CD4-positive, alpha-beta T cell treated with Interleukin-6 at 100 ng/mL for 8 hours (primary cell): Measurements from ENCODE around the gene ESYT2.

Experiments used
- DNase-seq: peaks from one replicate; pipeline ENCODE4 v3.0.0-alpha.2; 2020; ENCODE audit warnings: mixed read lengths, low spot score

ESYT2 gene

DNA sequence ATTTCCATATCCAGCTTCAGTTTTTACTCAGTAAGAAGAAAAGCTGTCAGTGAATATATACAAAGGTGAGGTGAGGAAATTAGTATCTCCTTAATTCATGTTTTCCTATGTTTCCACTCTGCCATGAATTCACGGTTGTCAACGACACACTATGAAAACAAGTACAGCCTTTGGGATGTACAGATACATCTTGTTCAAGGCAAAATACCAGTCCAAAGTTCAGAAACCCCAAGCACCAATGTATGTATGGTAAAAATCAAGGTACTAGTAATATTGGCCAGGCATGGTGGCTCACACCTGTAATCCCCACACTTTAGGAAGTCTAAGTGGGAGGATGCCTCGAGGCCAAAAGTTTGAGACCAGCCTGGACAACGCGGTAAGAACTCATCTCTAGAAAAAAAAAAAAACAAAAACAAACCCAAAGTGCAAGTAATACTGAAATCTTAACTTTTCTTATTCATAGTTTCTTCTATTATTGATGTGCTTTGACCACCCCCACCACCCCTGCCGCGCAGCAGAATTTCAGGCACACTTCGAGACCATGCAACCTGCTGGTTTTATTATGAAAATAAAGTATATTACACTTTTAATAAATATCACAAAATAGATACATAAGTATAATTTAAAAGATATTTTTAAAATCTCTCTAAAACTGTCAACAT is 3.5 kb downstream of the ESYT2 start:
- no peak for DNase-seq

GRCh38 chr7:158824028-158824427 is 5.3 kb downstream of the ESYT2 start:
- peak; percentile 82 for DNase-seq

DNA sequence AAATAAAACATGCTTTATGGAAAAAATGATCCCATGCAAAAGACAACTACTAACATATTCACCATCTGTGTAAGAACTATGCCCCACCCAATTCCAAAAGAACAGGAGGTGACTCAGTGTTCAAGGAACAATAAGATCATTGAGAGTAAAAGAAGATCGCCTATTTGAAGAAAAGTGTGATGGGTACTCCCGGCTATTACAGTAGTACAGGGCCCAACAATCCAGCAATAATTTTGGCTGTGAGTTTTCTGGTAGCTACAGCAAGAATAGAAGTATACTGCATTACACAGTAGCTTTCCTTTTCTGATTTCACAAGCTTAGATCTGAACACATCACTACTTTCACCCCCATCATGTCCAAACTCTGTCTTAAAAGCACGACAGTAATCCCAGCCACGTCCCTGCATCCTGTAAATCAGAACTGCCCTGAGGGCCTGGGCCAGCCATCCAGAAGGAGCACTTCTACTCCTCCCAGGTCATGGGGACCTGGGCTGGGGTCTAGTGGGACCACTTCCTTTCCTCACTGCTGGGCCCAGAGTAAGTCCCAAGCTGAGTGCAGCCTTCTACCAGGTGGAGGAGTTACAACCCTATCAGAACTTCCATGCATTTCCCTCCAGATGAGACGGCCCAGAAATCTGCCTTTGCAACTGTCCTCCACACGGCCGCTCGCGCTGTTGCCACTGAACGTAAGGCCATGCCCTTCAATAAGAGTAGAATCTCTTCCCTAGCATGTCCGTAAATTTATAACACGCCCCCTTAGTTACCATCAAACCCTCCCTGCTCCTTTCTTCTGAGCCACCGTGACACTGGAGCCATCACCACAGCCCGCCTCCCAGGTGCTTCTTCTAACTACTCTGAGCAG is 7.9 kb downstream of the ESYT2 start:
- DNase-seq = no peak

- no peak for DNase-seq
Observed at GRCh38 chr7:158820656-158821055, 8.7 kb downstream of the ESYT2 start.

DNA sequence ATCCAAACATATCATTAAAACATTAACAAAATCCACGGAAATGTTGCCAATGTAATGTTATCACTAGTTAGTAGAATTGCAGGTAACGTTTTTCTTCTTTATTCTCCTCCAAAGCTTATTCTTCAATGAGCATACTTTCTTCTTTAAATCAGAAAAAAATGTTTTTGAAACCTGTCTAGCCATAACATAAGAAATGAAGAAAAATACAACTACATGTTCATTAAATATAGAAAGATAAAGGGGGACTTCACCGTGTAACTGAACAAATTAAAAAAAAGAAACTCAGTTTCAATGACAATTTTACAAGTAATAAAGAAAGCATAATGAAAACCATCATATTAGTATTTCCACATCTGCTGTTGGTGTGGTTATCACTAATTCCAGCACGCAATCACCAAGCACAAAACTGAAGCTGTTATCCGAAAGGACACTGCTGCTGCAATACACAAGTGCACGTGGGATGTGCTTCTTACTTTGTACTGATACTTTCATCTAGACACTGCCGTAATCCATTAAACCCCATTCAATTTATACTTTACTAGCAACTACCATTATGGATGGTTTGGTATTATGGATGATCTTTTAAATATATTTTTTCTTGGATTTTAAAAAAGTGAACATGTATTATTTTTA is 9.6 kb downstream of the ESYT2 start:
- DNase-seq = no peak

DNA sequence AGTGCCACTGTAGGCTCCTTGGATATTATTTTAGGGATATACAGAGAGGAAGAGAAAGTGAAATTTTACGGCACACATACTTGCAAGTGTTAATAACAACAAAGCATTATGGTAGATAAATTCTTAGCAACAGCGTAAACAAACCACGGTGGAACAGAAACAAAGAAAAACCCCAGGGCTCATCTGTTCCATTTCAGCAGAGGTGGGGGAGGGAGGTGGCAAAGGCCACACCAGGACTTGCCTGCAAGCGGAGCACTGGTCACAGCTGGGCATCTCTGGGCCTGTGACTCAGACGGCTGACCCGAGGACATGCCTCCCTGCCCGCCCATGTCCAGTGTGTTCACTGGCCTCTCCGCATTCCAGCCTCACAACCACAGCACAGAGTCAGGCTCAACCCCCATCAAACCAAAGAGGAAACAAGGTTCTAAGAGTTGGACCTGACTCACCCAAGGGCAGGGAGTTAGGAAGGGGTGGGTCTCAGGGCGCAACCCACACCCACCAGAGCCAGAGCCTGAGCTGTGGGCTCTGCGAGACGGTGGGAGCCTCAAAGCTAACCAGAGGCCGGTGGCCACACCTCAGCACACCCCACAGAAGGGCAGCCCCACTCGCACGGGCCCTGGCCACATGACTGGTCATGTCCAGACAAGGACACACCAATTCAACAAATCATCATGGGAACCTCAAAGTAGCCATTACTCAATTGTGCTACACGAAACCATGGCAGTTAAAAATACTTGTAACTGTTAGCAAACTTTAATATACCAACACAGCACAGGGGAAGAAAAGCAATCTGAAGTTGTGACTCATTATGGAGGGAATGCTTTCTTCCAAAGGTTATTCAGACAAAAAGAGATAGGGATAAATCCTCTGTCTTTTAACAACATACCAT is 10.7 kb downstream of the ESYT2 start:
- DNase-seq = peak; percentile 76

GRCh38 chr7:158816995-158817394 is 12.3 kb downstream of the ESYT2 start:
- peak; percentile 28 for DNase-seq

DNA sequence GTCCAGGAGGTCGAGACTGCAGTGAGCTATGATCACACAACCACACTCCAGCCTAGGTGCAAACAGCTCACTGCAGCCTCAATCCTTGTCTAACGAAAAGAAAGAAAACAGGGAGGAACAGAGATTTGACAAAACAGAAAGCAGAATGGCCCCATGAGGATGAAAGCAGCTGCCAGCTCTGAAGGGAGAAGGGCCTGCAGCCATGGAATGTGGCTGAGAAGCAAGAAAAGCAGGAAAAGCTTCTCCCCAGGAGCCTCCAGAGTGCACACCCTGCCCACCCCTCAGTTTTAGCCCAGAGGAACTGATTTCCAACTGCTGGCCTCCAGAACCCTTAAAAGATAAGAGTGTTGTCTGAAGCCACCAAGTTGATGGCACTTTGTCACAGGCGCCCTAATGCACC is 13.0 kb downstream of the ESYT2 start:
- no peak for DNase-seq

DNA sequence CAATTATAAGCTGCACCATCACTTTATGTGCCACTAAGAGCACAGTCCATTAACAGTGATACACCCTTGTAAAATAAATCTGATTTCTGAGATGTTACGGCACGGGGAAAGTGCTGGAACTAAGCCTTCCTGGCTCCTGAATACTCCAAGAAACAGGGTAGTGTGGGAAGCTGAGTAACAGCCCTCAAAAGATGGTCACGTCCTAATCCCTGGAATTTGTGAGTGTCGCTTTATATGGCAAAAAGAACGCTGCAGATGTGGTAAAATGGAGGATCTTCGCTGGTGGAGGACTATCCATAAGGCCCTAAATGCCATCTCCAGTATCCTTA is 13.5 kb downstream of the ESYT2 start:
- no peak for DNase-seq

DNA sequence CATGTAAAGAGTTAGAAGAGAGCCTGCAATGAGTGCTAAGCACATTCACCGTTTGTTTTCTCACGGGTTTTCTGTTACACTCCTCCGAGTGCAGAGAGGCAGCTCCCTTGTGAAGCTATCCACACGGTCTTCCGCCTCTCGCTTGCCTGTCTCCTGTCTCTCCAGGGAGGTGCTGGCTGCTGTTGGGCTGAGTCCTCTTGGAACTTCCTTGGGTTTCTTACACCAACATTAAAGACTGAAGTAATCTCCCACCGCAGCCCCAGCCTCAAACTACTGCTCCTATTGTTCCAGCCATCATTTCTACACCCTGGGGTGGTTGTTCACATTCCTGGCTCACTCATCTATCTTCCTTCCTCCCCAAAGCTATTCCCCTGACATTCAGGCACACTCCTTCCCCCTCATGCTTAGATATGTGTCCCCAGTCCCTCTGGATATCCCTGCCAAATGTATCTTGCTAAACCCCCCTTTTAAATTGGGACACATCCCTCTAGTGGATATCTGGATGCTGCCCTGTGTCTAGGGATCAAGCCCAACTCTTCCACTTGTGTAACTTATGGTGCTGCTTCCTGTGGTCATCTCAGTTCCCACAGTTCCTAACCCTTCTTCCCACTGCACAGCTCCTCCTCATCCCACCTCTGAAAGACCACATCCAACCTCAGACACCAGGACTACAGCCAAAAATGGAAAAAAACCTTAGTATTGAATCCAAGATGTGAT is 14.1 kb downstream of the ESYT2 start:
- no peak for DNase-seq

- peak; percentile 38 for DNase-seq
Observed at GRCh38 chr7:158814637-158815036, 14.7 kb downstream of the ESYT2 start.

DNA sequence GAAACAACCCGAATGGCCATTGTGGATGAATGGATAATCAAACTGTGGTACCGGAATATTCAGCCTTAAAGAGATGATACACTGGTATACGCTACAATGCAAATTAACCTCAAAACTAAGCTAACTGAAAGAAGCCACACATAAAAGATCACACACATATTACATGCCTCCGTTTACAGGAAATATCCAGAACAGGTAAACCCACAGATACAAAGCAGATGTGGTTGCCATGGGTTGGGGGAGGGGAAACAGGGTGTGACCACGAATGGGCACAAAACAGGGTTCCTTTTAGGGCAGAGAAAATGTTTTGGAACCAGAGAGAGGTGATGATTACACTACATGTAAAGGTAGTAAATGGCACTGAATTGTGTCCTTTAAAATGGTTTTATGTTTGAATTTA is 16.6 kb downstream of the ESYT2 start:
- DNase-seq = peak; percentile 92

DNA sequence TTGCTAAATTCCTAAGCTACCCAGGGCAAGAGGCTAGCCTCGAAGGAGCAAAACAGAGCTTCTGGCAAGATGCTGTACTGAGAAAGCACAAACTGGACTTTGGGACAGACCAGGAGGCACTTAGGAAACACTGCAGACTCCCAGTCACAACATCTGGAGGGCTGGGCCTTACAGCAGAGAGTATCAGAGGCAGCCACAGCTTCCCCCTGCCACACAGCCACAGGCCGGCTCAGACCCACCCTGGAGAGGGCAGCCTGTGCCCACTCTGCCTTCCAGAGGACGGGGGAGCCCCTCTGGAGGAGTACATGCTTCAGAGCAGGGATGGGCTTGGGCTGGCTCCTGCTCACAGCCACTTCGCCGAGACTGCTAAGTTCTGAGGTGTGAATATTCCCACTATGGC is 17.4 kb downstream of the ESYT2 start:
- no peak for DNase-seq

- peak; percentile 39 for DNase-seq
Observed at GRCh38 chr7:158811461-158811860, 17.8 kb downstream of the ESYT2 start.

DNA sequence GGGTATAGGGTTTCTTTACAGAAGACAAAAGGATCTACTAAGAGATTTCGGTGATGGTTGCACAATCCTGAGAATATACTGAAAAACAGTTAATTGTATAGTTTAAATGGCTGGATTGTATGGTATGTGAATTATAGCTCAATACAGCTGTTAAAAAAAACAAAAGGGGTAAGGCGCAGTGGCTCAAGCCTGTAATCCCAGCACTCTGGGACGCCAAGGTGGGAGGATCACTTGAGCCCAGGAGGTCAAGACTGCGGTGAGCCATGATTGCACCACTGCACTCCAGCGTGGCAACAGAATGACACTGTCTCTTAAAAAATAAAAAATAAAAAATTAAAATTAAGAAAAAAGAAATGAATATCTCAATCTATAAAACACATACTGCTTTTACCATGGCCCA is 18.5 kb downstream of the ESYT2 start:
- no peak for DNase-seq

DNA sequence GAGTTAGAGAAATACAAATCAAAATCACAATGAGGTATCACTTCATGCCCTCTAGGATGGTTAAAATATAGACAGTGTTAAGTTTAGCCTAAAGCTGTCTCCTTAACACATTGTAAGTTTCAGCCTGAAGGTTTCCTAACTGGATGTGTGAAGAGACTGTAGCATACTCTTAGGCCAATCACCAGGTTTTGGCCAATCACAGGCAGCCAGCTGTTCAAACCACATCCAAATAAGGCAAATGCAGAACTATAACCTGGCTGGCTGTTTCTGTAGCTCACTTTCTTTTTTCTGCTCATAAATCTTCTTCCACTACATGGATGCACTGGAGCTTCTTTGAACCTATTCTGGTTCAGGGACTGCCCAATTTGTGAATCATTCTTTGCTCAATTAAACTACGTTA is 19.7 kb downstream of the ESYT2 start:
- peak; percentile 28 for DNase-seq

DNA sequence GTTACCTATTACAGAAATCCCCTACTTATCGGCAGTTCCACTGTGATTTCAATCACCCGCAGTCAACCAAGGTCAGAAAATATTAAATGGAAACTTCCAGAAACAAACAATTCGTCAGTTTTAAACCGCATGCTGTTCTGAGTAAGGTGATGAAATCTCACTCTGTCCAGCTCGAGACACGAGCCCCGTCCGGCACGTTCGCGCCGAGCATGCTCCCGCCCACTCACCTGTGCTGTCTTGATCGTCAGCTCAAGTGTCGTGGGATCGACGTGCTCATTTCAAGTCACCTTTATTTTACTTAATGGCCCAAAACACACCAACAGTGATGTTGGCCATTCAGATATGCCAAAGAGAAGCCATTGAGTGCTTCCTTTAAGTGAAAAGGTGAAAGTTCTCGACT is 21.2 kb downstream of the ESYT2 start:
- DNase-seq = no peak

DNA sequence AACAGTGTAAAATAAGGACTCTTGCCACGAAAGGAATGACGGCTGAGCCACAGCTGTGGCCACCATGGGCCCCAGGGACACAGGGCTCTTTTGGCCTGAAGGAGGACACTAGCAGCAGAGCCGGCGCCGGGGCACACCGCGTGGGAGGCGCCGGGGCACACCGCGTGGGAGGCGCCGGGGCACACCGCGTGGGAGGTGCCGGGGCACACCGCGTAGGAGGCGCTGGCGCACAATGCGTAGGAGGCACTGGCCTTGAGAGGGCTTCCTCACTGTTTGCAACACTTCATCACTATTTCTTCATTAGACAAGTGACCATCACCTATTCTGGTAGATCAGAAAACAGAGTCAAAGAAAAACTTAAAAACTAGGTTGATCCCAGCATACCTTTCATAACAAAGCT is 23.4 kb downstream of the ESYT2 start:
- no peak for DNase-seq

GRCh38 chr7:158805414-158805813 is 23.9 kb downstream of the ESYT2 start:
- DNase-seq = no peak

DNA sequence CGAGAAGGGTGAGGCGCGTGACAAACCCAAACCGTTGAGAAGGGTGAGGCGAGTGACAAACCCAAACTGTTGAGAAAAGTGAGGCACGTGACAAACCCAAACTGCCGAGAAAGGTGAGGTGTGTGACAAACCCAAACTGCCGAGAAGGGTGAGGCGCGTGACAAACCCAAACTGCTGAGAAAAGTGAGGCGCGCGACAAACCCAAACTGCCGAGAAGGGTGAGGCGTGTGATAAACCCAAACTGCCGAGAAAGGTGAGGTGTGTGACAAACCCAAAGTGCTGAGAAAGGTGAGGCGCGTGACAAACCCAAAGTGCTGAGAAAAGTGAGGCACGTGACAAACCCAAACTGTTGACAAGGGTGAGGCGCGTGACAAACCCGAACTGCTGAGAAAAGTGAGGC is 25.0 kb downstream of the ESYT2 start:
- peak; percentile 8 for DNase-seq

DNA sequence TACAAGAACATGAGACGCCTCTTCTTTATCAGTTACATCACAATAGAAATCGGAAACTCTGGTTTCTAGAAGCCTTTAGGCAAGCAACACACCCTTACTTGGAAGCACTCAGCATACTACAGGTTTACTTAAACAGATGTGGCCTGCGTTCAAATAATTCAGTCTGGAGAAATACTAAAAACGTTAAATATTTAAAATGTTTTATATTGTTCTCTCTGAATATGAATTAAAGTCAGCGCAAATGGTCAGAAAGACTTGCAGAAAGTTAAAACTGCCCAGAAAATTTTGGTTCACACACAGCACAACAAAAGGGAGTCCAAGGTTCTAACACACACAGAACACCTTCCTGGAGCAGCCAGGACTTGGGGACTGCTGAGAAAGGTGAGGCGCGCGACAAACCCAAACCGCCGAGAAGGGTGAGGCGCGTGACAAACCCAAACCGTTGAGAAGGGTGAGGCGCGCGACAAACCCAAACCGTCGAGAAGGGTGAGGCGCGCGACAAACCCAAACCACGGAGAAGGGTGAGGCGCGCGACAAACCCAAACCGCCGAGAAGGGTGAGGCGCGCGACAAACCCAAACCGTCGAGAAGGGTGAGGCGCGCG is 25.8 kb downstream of the ESYT2 start:
- no peak for DNase-seq
